Erythroblast (primary cell): ENCODE data around the gene PTPN7.

Experiments used
- GATA1 ChIP-seq: IDR thresholded peaks from 2 replicates; pipeline ENCODE4 v1.6.1; 2011; ENCODE audit warnings: low read depth, mild to moderate bottlenecking, control low read depth, low read length, moderate library complexity
- POLR2A ChIP-seq: IDR thresholded peaks from 2 replicates; pipeline ENCODE4 v1.6.1; 2011; ENCODE audit warnings: mild to moderate bottlenecking, low read length

GRCh38 chr1:202143011-202143767 lies 17.2 kb downstream of the PTPN7 start:
- no peak for TF ChIP-seq POLR2A
- TF ChIP-seq GATA1, result no peak
